ENCODE data around the gene TDP1.
"Not testable (repeated sequence)": the region's sequence is repeated elsewhere in the genome, so short reads cannot be mapped to it uniquely, and the experiment has no call there.

Gene TDP1

DNA sequence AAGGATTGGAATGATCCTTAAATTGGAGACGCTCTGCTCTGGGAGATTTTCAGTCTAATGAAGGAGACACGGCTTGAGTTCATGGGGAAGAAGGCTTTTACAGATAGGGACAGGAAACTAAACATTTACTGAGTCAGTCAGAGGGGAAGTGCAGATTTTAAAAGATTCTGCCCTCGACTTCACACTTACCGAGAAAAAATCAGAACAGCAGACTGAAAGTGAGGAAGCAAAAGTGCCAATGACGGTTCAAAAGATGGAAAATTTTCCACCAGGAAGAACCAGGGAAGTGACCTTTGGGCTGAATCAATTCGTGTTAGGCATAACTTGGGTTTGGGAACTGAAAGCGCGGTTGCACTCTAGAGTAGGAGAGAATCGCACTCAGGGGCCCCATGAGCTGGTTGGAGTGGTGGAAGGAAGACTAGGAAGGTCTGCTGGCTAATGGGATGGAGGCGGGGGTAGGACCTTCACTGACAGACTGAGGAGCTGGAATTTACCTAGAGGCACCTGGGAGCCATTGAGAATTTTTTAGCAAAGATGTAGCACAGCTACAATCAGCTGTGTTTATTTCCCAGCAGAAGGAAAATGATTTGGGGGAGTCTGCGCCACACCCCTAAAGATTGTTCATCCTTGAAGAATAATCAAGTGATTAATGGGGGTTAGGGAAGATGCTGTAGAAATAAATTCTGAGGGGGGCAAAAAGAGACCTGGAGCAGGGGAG lies 107.3 kb downstream of the TDP1 start:
- peak; percentile 17 for DNase-seq (ENCODE audit: low read depth)
- TF ChIP-seq MYC (IDR thresholded peaks at IDR 0.05; ENCODE audit: low read depth, low read length) (no peak), POLR2A (IDR thresholded peaks at IDR 0.05; ENCODE audit: extremely low read depth, insufficient read length) (no peak)
- TF ChIP-seq, protein P1, sequence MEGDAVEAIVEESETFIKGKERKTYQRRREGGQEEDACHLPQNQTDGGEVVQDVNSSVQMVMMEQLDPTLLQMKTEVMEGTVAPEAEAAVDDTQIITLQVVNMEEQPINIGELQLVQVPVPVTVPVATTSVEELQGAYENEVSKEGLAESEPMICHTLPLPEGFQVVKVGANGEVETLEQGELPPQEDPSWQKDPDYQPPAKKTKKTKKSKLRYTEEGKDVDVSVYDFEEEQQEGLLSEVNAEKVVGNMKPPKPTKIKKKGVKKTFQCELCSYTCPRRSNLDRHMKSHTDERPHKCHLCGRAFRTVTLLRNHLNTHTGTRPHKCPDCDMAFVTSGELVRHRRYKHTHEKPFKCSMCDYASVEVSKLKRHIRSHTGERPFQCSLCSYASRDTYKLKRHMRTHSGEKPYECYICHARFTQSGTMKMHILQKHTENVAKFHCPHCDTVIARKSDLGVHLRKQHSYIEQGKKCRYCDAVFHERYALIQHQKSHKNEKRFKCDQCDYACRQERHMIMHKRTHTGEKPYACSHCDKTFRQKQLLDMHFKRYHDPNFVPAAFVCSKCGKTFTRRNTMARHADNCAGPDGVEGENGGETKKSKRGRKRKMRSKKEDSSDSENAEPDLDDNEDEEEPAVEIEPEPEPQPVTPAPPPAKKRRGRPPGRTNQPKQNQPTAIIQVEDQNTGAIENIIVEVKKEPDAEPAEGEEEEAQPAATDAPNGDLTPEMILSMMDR (IDR thresholded peaks at IDR 0.05; ENCODE audit: low read depth, low read length): no peak
- TF ChIP-seq, protein P2, sequence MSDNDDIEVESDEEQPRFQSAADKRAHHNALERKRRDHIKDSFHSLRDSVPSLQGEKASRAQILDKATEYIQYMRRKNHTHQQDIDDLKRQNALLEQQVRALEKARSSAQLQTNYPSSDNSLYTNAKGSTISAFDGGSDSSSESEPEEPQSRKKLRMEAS (IDR thresholded peaks at IDR 0.05; ENCODE audit: low read depth, low read length): no peak
- H3K4me3 ChIP-seq (ENCODE audit: low read depth, low read length): no peak overlapping the region

DNA sequence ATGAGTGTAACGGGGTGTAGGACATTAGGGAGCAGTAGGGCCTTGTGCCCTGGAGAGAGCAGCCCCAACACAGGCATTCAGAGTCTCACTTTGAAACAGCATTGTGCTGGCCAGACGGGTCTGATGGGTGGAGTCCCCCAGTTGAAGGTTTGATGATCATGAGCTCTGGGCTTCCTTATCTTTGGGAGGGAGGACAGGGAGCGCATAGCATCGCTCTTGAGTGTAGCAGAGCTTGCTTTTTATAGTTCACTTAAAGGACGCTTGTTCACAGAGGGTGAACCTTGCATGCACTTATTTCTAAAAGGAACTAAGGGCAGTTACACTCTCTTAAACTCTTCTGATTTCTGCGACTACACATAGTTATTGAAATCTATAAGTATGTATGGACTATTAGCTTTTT lies 116.6 kb downstream of the TDP1 start:
- no peak for DNase-seq (ENCODE audit: low read depth)
- TF ChIP-seq, protein P1 (IDR thresholded peaks at IDR 0.05; ENCODE audit: low read depth, low read length): no peak
- TF ChIP-seq MYC (IDR thresholded peaks at IDR 0.05; ENCODE audit: low read depth, low read length): no peak
- TF ChIP-seq, protein P2 (IDR thresholded peaks at IDR 0.05; ENCODE audit: low read depth, low read length): no peak
- TF ChIP-seq POLR2A (IDR thresholded peaks at IDR 0.05; ENCODE audit: extremely low read depth, insufficient read length): no peak
- H3K4me3 ChIP-seq (ENCODE audit: low read depth, low read length): no peak overlapping the region

DNA sequence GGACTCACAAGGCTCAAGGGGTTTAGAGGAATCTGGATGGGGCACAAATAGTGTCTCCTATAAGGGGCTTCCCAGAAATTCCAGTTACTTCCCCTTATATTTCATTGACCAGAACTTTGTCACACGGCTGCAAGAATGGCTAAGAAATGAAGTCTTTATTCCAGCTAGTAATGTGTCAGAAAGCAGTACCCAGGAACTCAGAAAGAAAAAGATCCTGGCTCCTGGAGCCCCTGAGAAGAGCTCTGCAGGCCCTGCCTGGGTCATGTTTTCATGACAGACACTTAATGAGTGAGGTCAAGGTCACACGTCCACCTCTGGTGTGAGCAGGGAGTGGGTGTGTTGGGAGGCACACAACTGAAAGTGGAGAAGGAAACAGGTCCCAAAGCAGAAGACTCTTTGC lies 123.8 kb downstream of the TDP1 start:
- DNase-seq (ENCODE audit: low read depth): no peak
- no peak for TF ChIP-seq POLR2A (IDR thresholded peaks at IDR 0.05; ENCODE audit: extremely low read depth, insufficient read length)
- TF ChIP-seq, protein P2 (IDR thresholded peaks at IDR 0.05; ENCODE audit: low read depth, low read length): no peak
- TF ChIP-seq, protein P1 (IDR thresholded peaks at IDR 0.05; ENCODE audit: low read depth, low read length): no peak
- TF ChIP-seq MYC (IDR thresholded peaks at IDR 0.05; ENCODE audit: low read depth, low read length): no peak
- H3K4me3 ChIP-seq (ENCODE audit: low read depth, low read length): no peak overlapping the region

DNA sequence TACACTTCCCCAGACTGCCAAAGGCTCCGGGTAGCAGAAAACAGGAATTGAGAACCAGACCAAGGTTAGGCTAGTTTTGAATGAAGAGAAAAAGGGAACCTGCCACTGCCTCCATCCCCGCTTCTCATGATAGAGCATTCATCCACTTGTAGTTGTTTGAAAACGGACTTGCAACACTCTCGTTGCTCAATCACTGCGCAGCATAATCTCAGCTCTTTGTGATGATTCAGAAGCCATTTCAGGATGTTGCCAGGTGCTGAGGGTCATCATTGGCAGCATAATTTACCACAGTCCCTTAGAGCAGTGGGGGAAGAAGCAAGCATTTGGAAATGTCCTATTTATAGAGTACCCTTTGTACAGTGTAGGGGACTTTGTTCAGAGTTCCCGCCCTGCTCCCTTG lies 131.7 kb downstream of the TDP1 start:
- TF ChIP-seq MYC (IDR thresholded peaks at IDR 0.05; ENCODE audit: low read depth, low read length): no peak
- no peak overlapping the region for H3K4me3 ChIP-seq (ENCODE audit: low read depth, low read length)
- peak; percentile 96 for DNase-seq (ENCODE audit: low read depth)

DNA sequence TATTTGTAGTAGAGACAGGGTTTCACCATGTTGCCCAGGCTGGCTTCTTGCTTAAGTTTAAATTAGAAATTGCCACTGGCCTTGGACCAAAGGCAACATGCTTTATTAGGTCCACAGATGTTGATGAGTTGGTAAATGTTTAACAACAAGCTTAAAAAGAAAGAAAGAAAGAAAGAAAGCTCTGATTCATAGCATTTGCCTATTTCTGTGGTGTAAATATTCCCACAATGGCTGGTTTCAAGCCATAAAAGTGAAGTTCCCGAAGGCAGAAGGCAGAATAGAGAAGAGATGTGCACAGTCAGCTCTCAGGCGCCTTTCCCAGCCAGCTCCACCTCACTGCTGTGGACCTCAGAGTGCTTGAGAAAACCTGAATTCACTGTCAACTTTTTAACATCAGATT lies 132.4 kb downstream of the TDP1 start:
- no peak for DNase-seq (ENCODE audit: low read depth)
- TF ChIP-seq POLR2A (IDR thresholded peaks at IDR 0.05; ENCODE audit: extremely low read depth, insufficient read length): no peak
- TF ChIP-seq, protein P2 (IDR thresholded peaks at IDR 0.05; ENCODE audit: low read depth, low read length): no peak
- TF ChIP-seq MYC (IDR thresholded peaks at IDR 0.05; ENCODE audit: low read depth, low read length): no peak
- TF ChIP-seq, protein P1 (IDR thresholded peaks at IDR 0.05; ENCODE audit: low read depth, low read length): no peak
- H3K4me3 ChIP-seq (ENCODE audit: low read depth, low read length): no peak overlapping the region

DNA sequence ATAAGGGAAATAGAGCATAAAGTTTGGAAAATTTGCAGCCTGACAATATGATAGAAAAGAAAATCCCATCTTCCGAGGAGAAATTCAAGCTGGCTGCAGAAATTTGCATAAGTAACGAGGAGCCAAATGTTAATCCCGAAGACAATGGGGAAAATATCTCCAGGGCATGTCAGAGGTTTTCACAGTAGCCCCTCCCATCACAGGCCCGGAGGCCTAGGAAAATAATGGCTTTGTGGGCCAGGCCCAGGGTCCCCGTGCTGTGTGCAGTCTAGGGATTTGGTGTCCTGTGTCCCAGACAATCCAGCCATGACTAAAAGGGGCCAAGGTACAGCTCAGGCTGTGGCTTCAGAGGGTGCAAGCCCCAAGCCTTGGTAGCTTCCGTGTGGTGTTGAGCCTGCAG lies 133.8 kb downstream of the TDP1 start:
- not testable (repeated sequence) for H3K4me3 ChIP-seq (ENCODE audit: low read depth, low read length); DNase-seq (ENCODE audit: low read depth)

DNA sequence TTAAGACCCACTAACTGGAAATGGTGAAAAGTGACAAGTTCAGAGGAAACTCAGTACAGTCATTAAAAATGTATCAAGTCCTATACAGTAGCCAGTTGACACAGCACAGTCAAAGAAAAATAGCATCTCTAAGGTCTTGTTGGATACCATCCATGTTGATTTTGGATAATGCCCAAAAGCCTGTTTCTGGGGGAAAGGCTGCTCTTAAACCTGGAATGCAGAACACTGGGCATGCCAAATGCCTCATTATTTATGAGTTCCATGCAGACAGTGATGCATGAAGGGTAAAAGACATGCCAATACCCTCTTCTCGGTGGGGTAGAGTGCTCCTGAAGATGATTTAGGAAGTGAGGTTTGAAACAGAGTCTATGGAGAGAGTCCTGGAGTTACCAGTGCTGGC lies 135.7 kb downstream of the TDP1 start:
- TF ChIP-seq MYC (IDR thresholded peaks at IDR 0.05; ENCODE audit: low read depth, low read length) (no peak), POLR2A (IDR thresholded peaks at IDR 0.05; ENCODE audit: extremely low read depth, insufficient read length) (no peak)
- TF ChIP-seq, protein P1 (IDR thresholded peaks at IDR 0.05; ENCODE audit: low read depth, low read length): no peak
- TF ChIP-seq, protein P2 (IDR thresholded peaks at IDR 0.05; ENCODE audit: low read depth, low read length): no peak
- no peak for DNase-seq (ENCODE audit: low read depth)
- no peak overlapping the region for H3K4me3 ChIP-seq (ENCODE audit: low read depth, low read length)

All from NB4 (cell line).